Astrocyte (in vitro differentiated cells and primary cell): Measurements from ENCODE around the gene MASP1.

ENCODE experiments used
- CTCF ChIP-seq: IDR thresholded peaks from 2 replicates; pipeline ENCODE4 v1.5.1; 2011; ENCODE audit warnings: low read depth, mild to moderate bottlenecking, inconsistent platforms, low read length, moderate library complexity; ENCODE audit not compliant: insufficient read depth
- EZH2 ChIP-seq: IDR thresholded peaks from 2 replicates; pipeline ENCODE4 v1.6.1; 2012; ENCODE audit warnings: mild to moderate bottlenecking, low read length, inconsistent platforms; ENCODE audit not compliant: insufficient read depth

GRCh38 chr3:187255314-187255713, 36.2 kb downstream of the MASP1 start:
- no peak for TF ChIP-seq EZH2
- no peak for TF ChIP-seq CTCF
